ENCODE results near the gene CD96.
"Not testable (repeated sequence)": the region's sequence is repeated elsewhere in the genome, so short reads cannot be mapped to it uniquely, and the experiment has no call there.

- TF ChIP-seq CTCF, POLR2A, EP300 (IDR thresholded peaks at IDR 0.05): not testable (repeated sequence)
Measured at GRCh38 chr3:111561902-111562301, 19.9 kb downstream of the CD96 start.

Measured in tibial nerve (tissue), 4 donors.